M059J (cell line): Measurements from ENCODE around the gene PDLIM1. TPM values are rescaled to one million over a fixed set of nuclear protein-coding genes. Genes with fewer than 3 reads are reported as not detected.

Experiments
- DNase-seq: peaks from one replicate; pipeline ENCODE4 v3.0.0-alpha.2; 2012; ENCODE audit warnings: low read depth
- total RNA-seq: library from RNA; depleted of rRNA; stranded (reverse); fragments of >200 nt; shearing (Covaris generic); gene quantifications from 2 replicates; pipeline ENCODE4 v1.2.3, GENCODE V29; 2014; rRNA removed

PDLIM1 gene, protein sequence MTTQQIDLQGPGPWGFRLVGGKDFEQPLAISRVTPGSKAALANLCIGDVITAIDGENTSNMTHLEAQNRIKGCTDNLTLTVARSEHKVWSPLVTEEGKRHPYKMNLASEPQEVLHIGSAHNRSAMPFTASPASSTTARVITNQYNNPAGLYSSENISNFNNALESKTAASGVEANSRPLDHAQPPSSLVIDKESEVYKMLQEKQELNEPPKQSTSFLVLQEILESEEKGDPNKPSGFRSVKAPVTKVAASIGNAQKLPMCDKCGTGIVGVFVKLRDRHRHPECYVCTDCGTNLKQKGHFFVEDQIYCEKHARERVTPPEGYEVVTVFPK
- 55.3 and 69.1 TPM in 2 replicates for total RNA-seq

DNA sequence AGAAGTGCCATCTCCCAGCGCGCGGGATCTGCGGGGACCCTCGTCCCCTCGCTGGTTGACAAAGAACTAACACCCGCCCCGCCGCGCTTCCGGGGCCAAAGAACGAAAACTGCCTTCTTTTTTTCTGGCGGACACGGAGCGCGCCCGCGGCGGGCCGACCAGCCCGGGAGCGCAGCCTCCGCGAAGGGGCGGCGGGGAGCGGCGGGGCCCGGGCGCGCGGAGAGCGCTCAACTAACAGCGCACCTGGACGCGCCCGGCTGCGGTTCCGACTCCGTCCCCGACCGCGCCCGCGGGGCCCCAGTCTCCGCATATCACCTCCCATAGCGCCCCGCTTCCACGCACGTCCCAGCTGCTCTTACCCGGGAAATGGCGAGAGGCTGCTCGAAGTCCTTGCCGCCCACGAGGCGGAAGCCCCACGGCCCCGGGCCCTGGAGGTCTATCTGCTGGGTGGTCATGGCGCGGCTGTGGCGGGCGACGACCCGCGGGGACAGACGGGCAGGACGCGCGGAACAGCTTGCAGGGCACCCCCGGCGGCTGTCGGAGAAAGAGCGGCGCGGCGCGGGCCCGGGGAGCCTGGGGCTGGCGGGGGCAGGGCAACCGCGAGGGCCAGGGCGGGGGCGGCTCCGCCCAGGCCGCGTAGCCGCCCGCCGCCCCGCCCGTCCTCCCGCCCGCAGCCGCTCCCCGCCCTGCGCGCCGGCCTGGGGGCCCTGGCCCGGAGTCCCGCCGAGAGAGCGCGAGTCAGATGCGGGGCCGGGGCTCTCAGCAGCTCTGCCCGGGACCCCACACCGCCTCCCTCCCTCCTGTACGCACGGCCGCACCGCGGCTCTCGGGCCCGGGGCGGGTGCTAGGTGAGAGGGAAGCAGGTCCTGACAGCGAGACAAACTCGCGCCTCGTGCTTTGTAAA lies at the start of gene PDLIM1:
Gene PDLIM1, minus strand, starts transcription at position 543 of the 904 bp plus-strand sequence. Its CDS starts 88 bp downstream, at position 455.
- DNase-seq = peak; percentile 67

GRCh38 chr10:95339863-95340262 lies 49.1 kb upstream of the PDLIM1 start:
- DNase-seq = no peak

- no peak for DNase-seq
Observed at GRCh38 chr10:95337423-95338160, 46.8 kb upstream of the PDLIM1 start.

GRCh38 chr10:95336702-95337101 lies 45.9 kb upstream of the PDLIM1 start:
- DNase-seq = no peak

DNA sequence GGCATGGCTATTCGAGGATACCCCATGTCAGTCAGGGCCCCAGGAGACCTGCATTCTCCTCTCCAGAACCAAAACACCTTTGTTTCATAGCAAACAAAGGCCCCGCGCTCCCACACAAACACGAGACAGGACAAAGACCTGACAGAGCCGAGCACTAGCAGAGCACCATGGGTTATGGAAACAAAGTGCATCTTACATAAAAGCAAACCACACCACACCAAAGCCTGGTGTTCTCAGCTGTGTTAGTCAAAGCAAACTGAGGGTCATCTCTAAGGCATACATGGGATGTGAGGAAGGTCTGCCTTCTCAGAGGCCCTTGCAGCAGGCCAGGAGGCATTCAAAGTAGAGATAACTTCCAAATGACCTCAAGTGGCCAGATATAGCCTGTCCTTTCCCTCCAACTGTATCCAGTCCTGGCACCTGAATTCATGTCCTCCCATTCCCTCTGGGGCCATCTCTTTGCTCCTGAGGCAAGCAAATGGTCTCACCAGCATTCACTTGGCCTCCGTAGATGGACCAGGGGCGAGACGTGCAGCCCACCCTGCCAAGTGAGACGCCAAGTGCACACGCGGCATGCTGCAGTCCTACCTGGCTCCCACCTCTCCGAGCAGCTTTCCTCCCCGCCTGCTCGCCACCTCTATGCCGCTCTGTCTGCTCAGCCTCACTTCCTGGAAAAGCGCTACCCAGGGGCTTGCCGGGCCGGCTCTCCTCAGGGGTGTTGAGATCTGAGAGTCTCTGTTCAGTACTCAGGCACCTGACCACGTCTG lies 45.3 kb upstream of the PDLIM1 start:
- DNase-seq = no peak

- DNase-seq = no peak
Observed at GRCh38 chr10:95334805-95335144, 44.0 kb upstream of the PDLIM1 start.

DNA sequence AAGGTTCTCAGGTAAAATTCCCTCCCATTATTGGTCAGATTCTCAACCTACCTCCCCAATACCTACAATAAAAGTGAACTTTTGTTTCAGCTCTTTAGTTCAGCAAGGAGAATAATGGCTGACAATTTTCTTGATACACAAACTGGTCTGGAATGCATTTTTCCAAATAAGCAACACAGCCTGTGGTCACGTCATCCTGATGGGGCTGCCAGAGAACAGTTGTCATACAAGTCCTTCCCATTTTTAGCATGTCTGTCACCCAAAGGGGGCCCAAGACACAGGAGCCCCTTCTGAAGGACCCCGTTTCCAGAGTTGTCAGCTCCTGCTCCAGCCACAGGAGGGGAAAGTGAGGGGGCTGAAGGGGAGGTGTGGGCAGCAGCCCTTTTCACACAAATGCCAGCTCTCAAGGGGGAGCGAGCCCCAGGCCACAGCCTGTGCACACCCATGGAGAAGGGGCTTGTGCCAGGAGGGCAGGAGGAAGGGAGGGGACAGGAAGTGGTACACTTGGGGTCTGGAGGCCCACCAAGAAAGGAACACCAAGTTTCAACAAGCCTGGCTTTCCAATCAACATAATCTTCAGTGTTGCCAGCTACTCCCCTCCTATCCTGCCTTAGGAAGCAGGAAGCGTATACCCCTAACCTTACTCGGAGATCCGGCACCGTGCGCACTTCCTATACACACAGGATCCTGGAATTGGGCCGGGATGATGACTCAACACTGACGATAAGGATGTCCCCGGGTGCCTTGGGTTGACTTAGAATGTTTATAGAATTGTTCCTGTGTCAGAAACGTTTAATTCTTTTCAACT lies 43.4 kb upstream of the PDLIM1 start:
- DNase-seq = peak; percentile 98

- no peak for DNase-seq
Observed at GRCh38 chr10:95332666-95333249, 42.0 kb upstream of the PDLIM1 start.

- DNase-seq = no peak
Observed at GRCh38 chr10:95331596-95332130, 40.9 kb upstream of the PDLIM1 start.

- peak; percentile 42 for DNase-seq
Observed at GRCh38 chr10:95330966-95331453, 40.2 kb upstream of the PDLIM1 start.

DNA sequence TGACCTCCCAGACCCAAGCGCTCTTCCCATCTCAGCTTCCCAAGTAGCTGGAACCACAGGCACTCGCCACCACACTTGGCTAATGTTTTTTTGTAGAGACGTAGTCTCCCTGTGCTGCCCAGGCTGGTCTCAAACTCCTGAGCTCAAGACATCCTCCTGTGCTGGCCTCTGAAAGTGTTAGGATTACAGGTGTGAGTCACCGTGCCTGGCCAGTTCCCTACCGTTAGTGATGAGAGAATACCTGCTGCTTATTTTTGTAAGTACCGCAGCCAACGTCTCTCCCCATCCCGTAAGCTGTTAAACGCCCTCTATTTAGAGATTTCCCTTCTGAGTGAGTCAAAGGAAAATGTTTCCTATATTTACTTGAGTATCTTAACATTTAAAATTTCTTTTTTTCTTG lies 38.5 kb upstream of the PDLIM1 start:
- peak; percentile 36 for DNase-seq

DNA sequence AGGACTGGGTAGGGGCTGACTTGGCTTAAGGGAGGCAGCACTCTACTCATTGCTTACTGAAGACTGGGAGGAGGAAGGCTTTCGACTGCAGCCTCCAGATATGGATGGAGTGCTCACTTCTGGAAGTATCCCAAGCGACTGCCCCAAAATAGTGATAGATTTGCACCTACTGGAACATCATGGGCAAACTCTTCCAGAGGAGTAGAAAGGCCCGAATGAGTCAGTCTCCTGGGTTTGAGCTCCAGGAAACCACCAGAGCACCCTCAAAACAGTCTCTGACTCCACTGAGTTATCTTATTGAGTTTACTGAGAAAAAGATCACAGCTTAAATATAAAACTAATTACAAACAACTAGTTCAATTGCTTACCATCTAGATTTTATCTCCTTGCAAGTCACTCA lies 37.2 kb upstream of the PDLIM1 start:
- DNase-seq = peak; percentile 54

DNA sequence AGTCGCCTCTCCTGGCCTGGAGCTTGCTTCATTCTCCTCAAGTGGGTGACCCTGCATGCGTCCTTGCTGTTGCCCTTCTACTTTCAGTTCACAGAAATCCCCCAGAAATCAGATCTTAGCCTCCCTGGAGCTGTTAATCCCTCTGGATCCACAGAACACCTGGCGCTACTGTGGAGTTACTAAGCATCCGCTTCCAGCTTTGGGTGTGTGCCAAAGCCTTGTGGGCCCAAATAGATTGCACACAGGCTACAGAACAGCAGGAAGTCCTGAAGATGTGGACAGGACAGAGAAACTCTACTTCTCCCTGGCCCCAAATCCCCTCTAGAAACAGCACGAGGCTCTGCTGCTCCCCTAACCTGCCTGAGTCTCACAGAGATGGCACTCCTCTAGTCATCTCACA lies 36.6 kb upstream of the PDLIM1 start:
- peak; percentile 69 for DNase-seq

DNA sequence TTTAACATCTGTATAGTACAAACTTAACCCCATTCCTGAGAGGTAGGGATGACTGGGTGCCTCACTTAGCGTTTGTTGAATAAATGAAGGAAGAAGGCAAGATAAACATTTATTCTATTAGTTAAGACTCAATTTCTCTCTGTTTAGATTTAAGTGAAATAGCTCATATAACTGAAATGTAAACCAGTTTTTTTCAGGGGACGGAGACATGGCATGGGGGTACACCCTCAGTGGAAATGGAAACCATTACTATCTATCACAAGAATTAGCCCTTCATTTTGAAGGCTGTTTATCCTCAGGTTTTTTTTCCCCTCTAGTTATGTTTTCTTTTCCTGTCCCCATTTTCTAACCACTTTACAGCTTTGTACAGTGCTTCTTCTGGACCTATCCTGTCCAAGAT lies 35.6 kb upstream of the PDLIM1 start:
- DNase-seq = no peak

DNA sequence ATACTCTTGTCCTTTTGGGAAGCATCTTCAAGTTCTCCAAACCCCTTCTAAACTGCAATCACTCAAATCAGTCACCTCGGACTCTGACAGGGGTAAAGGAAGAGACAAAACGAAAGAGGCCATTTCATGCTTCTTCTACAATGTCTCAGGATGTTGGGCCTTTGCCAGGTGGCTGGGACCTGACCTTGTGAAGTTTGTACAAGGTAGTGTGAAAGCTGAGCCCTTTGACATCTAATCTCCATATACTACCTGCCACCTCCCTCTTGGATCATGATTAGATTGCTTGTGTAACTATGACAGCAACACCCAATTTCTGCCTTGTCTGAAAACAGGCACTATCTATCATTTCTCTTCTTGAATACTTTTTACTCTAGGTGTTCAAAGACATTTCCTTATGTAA lies 35.1 kb upstream of the PDLIM1 start:
- DNase-seq = no peak

- DNase-seq = no peak
Observed at GRCh38 chr10:95324436-95325268, 33.8 kb upstream of the PDLIM1 start.

GRCh38 chr10:95321554-95322301 lies 30.9 kb upstream of the PDLIM1 start:
- DNase-seq = peak; percentile 76

DNA sequence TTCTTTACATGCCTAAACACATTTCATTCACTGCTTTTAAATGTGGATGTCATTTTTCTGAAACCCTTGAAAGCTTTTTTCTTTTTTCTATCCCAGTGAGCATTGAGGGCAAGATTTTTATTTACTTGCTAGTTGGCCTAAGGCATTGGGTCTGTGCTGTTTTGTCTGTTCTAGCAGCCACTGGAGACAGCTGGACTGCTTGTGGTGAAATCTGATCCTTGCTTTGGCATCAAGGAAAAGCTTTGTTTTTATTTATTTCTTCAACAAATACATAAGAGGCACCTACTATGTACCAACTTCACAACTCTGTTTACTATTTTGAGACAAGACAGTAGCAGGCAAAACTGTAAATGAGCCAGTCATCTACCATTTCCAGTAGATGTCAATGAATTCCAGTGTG lies 28.4 kb upstream of the PDLIM1 start:
- DNase-seq = peak; percentile 72
